ENCODE data around the gene SDK1.
"Not testable (repeated sequence)": the region's sequence is repeated elsewhere in the genome, so short reads cannot be mapped to it uniquely, and the experiment has no call there.

SDK1 gene

DNA sequence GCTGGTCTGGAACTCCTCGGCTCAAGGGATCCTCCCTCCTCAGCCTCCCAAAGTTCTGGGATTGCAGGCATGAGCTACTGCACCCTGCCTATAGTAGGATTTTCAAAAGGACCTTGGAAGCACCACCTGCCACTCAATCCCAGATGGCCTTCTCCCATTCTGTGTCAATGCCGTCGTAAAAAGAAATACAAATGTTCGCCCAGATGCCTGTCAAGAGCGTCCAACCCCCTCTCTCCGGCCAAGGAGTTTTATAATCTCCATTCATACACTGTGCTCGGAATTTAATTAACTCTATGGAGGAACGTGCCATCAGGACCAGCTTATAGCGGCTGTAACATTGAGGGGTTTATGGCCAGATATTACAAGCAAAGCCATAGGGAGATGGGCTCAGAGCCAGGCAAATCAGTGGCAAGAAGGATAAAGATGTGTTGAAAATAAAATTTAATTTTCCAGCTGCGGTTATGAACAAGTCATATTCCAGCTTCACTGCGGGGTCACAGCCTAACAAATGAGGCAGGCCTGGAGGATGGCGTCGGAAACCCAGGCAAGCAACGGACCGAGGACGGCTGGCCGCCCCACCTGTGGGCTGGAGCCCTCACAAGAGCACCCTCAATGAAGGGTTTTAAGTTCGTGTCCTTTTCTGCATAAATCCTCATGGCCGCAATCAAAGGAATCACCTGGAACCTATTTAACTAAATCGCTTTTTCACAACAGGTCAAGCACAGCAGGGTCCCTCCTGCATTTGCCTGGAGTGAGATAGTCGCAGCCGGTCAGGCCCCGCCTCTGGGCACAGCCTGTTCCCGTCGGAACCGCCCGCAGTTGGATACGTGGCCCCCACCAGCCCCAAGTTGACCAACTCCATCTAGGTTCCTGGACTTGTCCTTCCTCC lies 1006.5 kb downstream of the SDK1 start:
- DNase-seq, result no peak

DNA sequence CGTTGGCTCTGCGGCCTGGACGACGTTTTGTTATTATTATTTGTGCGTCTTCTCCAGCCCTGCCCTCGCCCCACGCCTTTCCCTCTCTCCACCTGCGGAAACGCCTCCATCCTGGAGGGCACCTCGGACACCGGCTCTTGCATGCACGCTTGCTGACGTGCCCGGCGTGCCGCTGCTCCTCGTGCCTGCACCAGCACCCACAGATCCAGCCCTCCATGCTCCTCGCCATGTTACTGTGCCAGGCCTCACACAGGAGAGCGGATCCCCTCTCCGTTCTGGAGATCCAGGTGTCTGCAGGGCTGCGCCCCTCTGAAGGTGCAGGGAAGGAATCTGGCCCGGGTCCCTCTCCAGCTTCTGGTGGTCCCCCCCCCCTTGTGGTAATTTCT lies 1007.1 kb downstream of the SDK1 start:
- no peak for DNase-seq

DNA sequence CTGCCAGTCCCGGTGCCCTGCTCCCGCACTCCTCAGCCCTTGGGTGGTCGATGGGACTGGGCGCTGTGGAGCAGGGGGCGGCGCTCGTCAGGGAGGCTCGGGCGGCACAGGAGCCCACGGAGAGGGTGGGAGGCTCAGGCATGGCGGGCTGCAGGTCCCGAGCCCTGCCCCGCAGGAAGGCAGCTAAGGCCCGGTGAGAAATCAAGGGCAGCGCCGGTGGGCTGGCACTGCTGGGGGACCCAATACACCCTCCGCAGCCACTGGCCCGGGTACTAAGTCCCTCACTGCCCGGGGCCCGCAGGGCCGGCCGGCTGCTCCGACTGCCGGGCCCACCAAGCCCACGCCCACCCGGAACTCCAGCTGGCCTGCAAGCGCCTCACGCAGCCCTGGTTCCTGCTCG lies 1012.9 kb downstream of the SDK1 start:
- not testable (repeated sequence) for DNase-seq

DNA sequence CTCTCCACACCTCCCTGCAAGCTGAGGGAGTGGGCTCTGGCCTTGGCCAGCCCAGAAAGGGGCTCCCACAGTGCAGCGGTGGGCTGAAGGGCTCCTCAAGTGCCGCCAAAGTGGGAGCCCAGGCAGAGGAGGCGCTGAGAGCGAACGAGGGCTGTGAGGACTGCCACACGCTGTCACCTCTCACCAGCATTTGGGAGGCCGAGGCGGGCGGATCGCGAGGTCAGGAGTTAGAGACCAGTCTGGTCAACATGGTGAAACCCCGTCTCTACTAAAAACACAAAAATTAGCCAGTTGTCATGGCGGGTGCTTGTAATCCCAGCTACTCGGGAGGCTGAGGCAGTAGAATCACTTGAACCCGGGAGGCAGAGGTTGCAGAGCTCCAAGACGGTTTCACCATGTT lies 1013.3 kb downstream of the SDK1 start:
- DNase-seq, result not testable (repeated sequence)

All from NCI-H1092 treated with DMSO at 0.1 percent for 48 hours (cell line).